GM12878 (cell line): ENCODE results near the gene NOL8. TPM values are rescaled to one million over a fixed set of nuclear protein-coding genes. Genes with fewer than 3 reads are reported as not detected.

Experiments
- ATAC-seq: fragments of 200-7000 bp; cut with Tn5 transposase; 3 replicates; pipeline ENCODE4 v1.9.1; 2020; ENCODE audit warnings: mild to moderate bottlenecking, moderate library complexity
- BruUV-seq: library from RNA; stranded (reverse); fragments of 400-500 nt; replicated peaks from 2 replicates; lab custom pipeline; 2021; lab: Mats Ljungman, UMichigan
- CTCF ChIA-PET: fragments of 300-600 bp; sonication (Branson Sonifier 250); formaldehyde crosslinking; extraction: SDS; loops from one replicate; lab custom pipeline; 2021; ENCODE audit warnings: inconsistent platforms; lab: Yijun Ruan, JAX
- POLR2A ChIA-PET: fragments of 350-600 bp; formaldehyde crosslinking; extraction: SDS; loops from one replicate; lab custom pipeline; 2021; ENCODE audit warnings: inconsistent platforms; lab: Charles Lee
- RAD21 ChIA-PET: fragments of 300-600 bp; sonication (Branson Sonifier 250); formaldehyde crosslinking; loops from one replicate; lab custom pipeline; 2023; ENCODE audit warnings: antibody characterized with exemption; ENCODE audit not compliant: unreplicated experiment; lab: Charles Lee
- SMC1A ChIA-PET: fragments of 300-600 bp; sonication (Branson Sonifier 250); formaldehyde crosslinking; loops from one replicate; lab custom pipeline; 2023; ENCODE audit not compliant: unreplicated experiment, uncharacterized antibody; lab: Charles Lee
- DNase-seq: peaks from one replicate; pipeline ENCODE4 v3.0.0-alpha.2; 2011; ENCODE audit warnings: low read depth, low spot score
- FAIRE-seq: peaks from 3 replicates; lab custom pipeline; 2011; peaks lifted over from hg19 to GRCh38; lab: Jason Lieb, UNC
- H2AFZ ChIP-seq: 2 replicates; pipeline ENCODE4 v1.6.0; 2011; ENCODE audit warnings: low read depth, low read length, control low read depth; ENCODE audit not compliant: control insufficient read depth
- H3K27ac ChIP-seq: 2 replicates; pipeline ENCODE4 v1.5.1; 2011; ENCODE audit warnings: control low read depth; ENCODE audit not compliant: control insufficient read depth, insufficient read depth
- H3K27me3 ChIP-seq, 2 experiments: replicated peaks in 1 of 2; 2 replicates each; pipeline versions ENCODE4 v1.6.0 to v1.6.1; 2011; ENCODE audit warnings: low read length in 1 of 2; ENCODE audit not compliant: control insufficient read depth in 2 of 2, insufficient read depth in 2 of 2
- H3K36me3 ChIP-seq, 2 experiments: 2 replicates each; pipeline ENCODE4 v1.5.1; 2011; ENCODE audit warnings: low read length in 1 of 2; ENCODE audit not compliant: control insufficient read depth in 2 of 2, insufficient read depth in 2 of 2
- H3K4me1 ChIP-seq: 2 replicates; pipeline ENCODE4 v1.6.1; 2011; ENCODE audit warnings: mild to moderate bottlenecking, low read length, moderate library complexity, mixed read lengths; ENCODE audit not compliant: control insufficient read depth, insufficient read depth
- H3K4me2 ChIP-seq: 2 replicates; pipeline ENCODE4 v1.6.0; 2011; ENCODE audit warnings: control low read depth; ENCODE audit not compliant: control insufficient read depth, insufficient read depth
- H3K4me3 ChIP-seq: fragments of 200-600 bp; sonication (generic); 2 replicates; pipeline ENCODE4 v1.5.1; 2016
- H3K79me2 ChIP-seq: 2 replicates; pipeline ENCODE4 v1.6.0; 2011; ENCODE audit warnings: low read length; ENCODE audit not compliant: control insufficient read depth, insufficient read depth
- H3K9ac ChIP-seq: 2 replicates; pipeline ENCODE4 v1.8.0; 2011; ENCODE audit warnings: low read length, control low read depth, mixed read lengths; ENCODE audit not compliant: control insufficient read depth, insufficient read depth
- H3K9me3 ChIP-seq: replicated peaks from 3 replicates; pipeline ENCODE4 v1.5.1; 2011; ENCODE audit warnings: mild to moderate bottlenecking, low read length; ENCODE audit not compliant: control insufficient read depth, insufficient read depth
- H4K20me1 ChIP-seq: 2 replicates; pipeline ENCODE4 v1.6.0; 2011; ENCODE audit not compliant: control insufficient read depth, insufficient read depth
- ATF3 ChIP-seq: IDR thresholded peaks from 2 replicates; pipeline ENCODE4 v1.6.1; 2011; ENCODE audit warnings: low read depth, mild to moderate bottlenecking, low read length, moderate library complexity, borderline replicate concordance; ENCODE audit errors: extremely low read depth
- CEBPZ ChIP-seq: fragments of 150-350 bp; IDR thresholded peaks from 2 replicates; pipeline ENCODE4 v1.6.1; 2016; ENCODE audit warnings: low read depth, low read length
- ELK1 ChIP-seq: IDR thresholded peaks from 2 replicates; pipeline ENCODE4 v1.6.1; 2012; ENCODE audit warnings: low read depth, low read length, improper control_type of control experiment
- IRF3 ChIP-seq: fragments of 450-650 bp; IDR thresholded peaks from 2 replicates; pipeline ENCODE4 v1.6.1; 2014; ENCODE audit warnings: mild to moderate bottlenecking
- NR2F1 ChIP-seq: fragments of 450-650 bp; conservative IDR thresholded peaks from 2 replicates; pipeline ENCODE4 v1.6.1; 2017; ENCODE audit warnings: mild to moderate bottlenecking
- NRF1 ChIP-seq: conservative IDR thresholded peaks from 2 replicates; pipeline ENCODE4 v1.6.1; 2011; ENCODE audit warnings: mild to moderate bottlenecking, low read depth, low read length, improper control_type of control experiment
- POLR2AphosphoS2 ChIP-seq: IDR thresholded peaks from 2 replicates; pipeline ENCODE4 v1.6.1; 2011; ENCODE audit warnings: low read depth, mild to moderate bottlenecking, low read length, improper control_type of control experiment, moderate library complexity
- RCOR1 ChIP-seq: conservative IDR thresholded peaks from 2 replicates; pipeline ENCODE4 v1.6.1; 2012; ENCODE audit warnings: low read depth, low read length, improper control_type of control experiment
- SIN3A ChIP-seq: IDR thresholded peaks from 2 replicates; pipeline ENCODE4 v1.6.1; 2012; ENCODE audit warnings: low read depth, low read length, improper control_type of control experiment
- TARDBP ChIP-seq: IDR thresholded peaks from 2 replicates; pipeline ENCODE4 v1.6.1; 2016; ENCODE audit warnings: borderline replicate concordance
- ZSCAN29 ChIP-seq: fragments of 450-650 bp; IDR thresholded peaks from 2 replicates; pipeline ENCODE4 v1.6.1; 2017; ENCODE audit warnings: mild to moderate bottlenecking, moderate library complexity
- WGBS: methylation state at CpG from one replicate; pipeline ENCODE4 v1.1.6; 2016; ENCODE audit warnings: low lambda C conversion rate; ENCODE audit not compliant: insufficient replicate concordance, insufficient coverage; ENCODE audit errors: missing lambda C conversion rate; 5-methylcytosine and 5-hydroxymethylcytosine counted together
- in situ Hi-C: fragments of 300-500 bp; cut with MboI; formaldehyde crosslinking; loops from 9 replicates; pipeline ENCODE4 v1.14.3; 2018; ENCODE audit warnings: mixed read lengths
- intact Hi-C: fragments of 100-400 bp; cut with micrococcal nuclease; formaldehyde crosslinking; loops from one replicate; pipeline ENCODE4 v1.14.2; 2022; ENCODE audit not compliant: unreplicated experiment
- polyA plus RNA-seq, 11 experiments: library from polyadenylated mRNA; depleted of rRNA in 4 of 11; unstranded in 6 of 11; stranded (reverse) in 5 of 11; fragments of >200 nt; fragmentation: Nextera tagmentation in 4 of 11; fragmentation: Illumina TruSeq in 1 of 11; extraction: Ambion mirVana in 4 of 11; extraction: Trizol in 1 of 11; gene quantifications; 1 replicate in 1 of 11; 2 replicates in 10 of 11; pipeline versions ENCODE4 v1.2.1 to v1.2.3, GENCODE V29; 2011 to 2016; ENCODE audit warnings: inconsistent platforms in 2 of 11, missing spikeins in 2 of 11, low read depth in 1 of 11
- total RNA-seq, 4 experiments: library from RNA; depleted of rRNA in 3 of 4; stranded (reverse); fragments of >200 nt in 3 of 4; fragmentation: Illumina TruSeq in 1 of 4; extraction: Trizol in 1 of 4; gene quantifications; 2 replicates each; pipeline versions ENCODE4 v1.2.1 to v1.2.3, GENCODE V29; 2013 to 2021

Gene NOL8
- total and polyA plus RNA-seq, 10 of the 15 experiments (the other 5 are each of a cell fraction or from before 2014, with no cell fraction given), result 33.6 to 58.6 (median 49.2) TPM

GRCh38 chr9:92327283-92327850 lies 2.2 kb upstream of the NOL8 start:
- peak overlapping the region; percentile 96; the same call in 1 of the 2 replicates for H3K4me3 ChIP-seq
- ChIA-PET CTCF (interaction anchor here (1.9 to 2.0 kb wide), 2 partner anchors 187 to 306 kb away, joined by 9 to 11 read pairs; no protein-coding TSS in a partner anchor), SMC1A (interaction anchor here (0.6 to 1.5 kb wide), 8 partner anchors 8 to 395 kb away, joined by 3 to 7 read pairs (median 4); no protein-coding TSS in a partner anchor), RAD21 (interaction anchor here (1.6 kb wide), 1 partner anchor 187 kb away, joined by 10 read pairs; no protein-coding TSS in a partner anchor)
- peaks cover 2% of the 10 kb centered on the region; the same call in 1 of the 2 replicates for H3K4me1 ChIP-seq
- H2AFZ ChIP-seq, result no peak overlapping the region; the same call in 1 of the 2 replicates
- no peak for ATAC-seq
- H3K4me2 ChIP-seq, result peak overlapping the region; percentile 10
- peak overlapping the region; percentile 35; the same call in 1 of the 2 replicates for H3K9ac ChIP-seq
- in situ Hi-C loops, result loop anchor here (5.0 kb wide), 1 partner anchor 305 kb away; no protein-coding TSS in a partner anchor
- intact Hi-C loops, result loop anchor here (5.0 to 10.0 kb wide), 2 partner anchors 117 to 305 kb away; no protein-coding TSS in a partner anchor
- H3K9me3 ChIP-seq, result no peaks in the 10 kb centered on the region
- 27% methylated on average over 2 of the region's 2 CpGs for WGBS
- H3K36me3 ChIP-seq, result no peaks in the 10 kb centered on the region
- TF ChIP-seq RCOR1, result no peak
- no peak for TF ChIP-seq SIN3A
- no peak for TF ChIP-seq ZSCAN29
- TF ChIP-seq ELK1, result no peak
- TF ChIP-seq POLR2AphosphoS2, result no peak
- no peak for TF ChIP-seq NR2F1
- TF ChIP-seq CEBPZ, result no peak
- TF ChIP-seq NRF1, result no peak
- no peak for TF ChIP-seq IRF3
- TF ChIP-seq TARDBP, result no peak
- TF ChIP-seq ATF3, result no peak
- TF ChIP-seq, all 136 proteins: peak for 0
- POLR2A ChIA-PET, result interaction anchor here (0.6 kb wide), 1 partner anchor 119 kb away, joined by 4 read pairs; no protein-coding TSS in a partner anchor
- FAIRE-seq (no peak), DNase-seq (no peak)
- no peak overlapping the region; the same call in 1 of the 2 replicates for H3K27ac ChIP-seq
- H3K27me3 ChIP-seq, result no peaks in the 10 kb centered on the region
- peaks cover 49% of the 10 kb centered on the region for H3K79me2 ChIP-seq
- no peaks in the 10 kb centered on the region for H4K20me1 ChIP-seq
- BruUV-seq, result no TSS peak
